ENCODE measurements around the gene FBXO31. TPM values are rescaled to one million over a fixed set of nuclear protein-coding genes. Genes with fewer than 3 reads are reported as not detected.

The FBXO31 gene
- total and polyA plus RNA-seq, 9 of the 15 experiments (the other 6 are each of a cell fraction or from before 2014, with no cell fraction given), result 0.18 to 33.3 (median 10.9) TPM

GRCh38 chr16:87375426-87376135, 8.0 kb downstream of the FBXO31 start:
- ChIA-PET POLR2A (interaction anchor here (1.4 to 2.1 kb wide), 2 partner anchors 12 to 13 kb away, joined by 5 to 7 read pairs; no protein-coding TSS in a partner anchor), CTCF (ENCODE audit: low intra/inter-chr PET ratio) (no interaction called here)
- no peak for ATAC-seq
- no peak overlapping the region for H3K4me2 ChIP-seq (ENCODE audit: insufficient read depth, low read length)
- H3K9me1 ChIP-seq (ENCODE audit: control insufficient read depth, insufficient read depth, low read length), result no peaks in the 10 kb centered on the region
- intact Hi-C loops (cut with micrococcal nuclease), result no loop called here
- no peak for DNase-seq (ENCODE audit: extremely low read depth in 1 of 4, low spot score in 3 of 4)
- peaks cover 12 to 17% of the 10 kb centered on the region in 2 experiments; a peak in 4 of 5 replicates for H3K4me1 ChIP-seq (replicated peaks in 1 of 2; ENCODE audit: control insufficient read depth in 2 of 2, insufficient read depth in 2 of 2, low read length in 2 of 2)
- no peaks in the 10 kb centered on the region for H3K27me3 ChIP-seq (ENCODE audit: control insufficient read depth in 2 of 2, insufficient read depth in 2 of 2, low read length in 2 of 2)
- no peak for FAIRE-seq
- in situ Hi-C loops (cut with MboI), result no loop called here
- H2AFZ ChIP-seq (ENCODE audit: low read depth, low read length), result no peak overlapping the region
- WGBS (ENCODE audit: insufficient coverage, low coverage, missing lambda C conversion rate), result 89% methylated on average over 7 of the region's 9 CpGs
- H3K9me3 ChIP-seq (replicated peaks; ENCODE audit: control insufficient read depth, insufficient read depth, low read depth, low read length), result no peaks in the 10 kb centered on the region
- BruUV-seq (replicated peaks), result no TSS peak
- H4K20me1 ChIP-seq (replicated peaks; ENCODE audit: control insufficient read depth, insufficient read depth, low read length), result peaks cover 3% of the 10 kb centered on the region; the same call in 1 of the 2 replicates
- H3K79me2 ChIP-seq (ENCODE audit: control insufficient read depth, insufficient read depth, low read length), result peaks cover 87% of the 10 kb centered on the region
- no peak overlapping the region; the same call in 2 of the 3 replicates for H3K27ac ChIP-seq (ENCODE audit: extremely low read depth, low read depth, low read length)
- H3K4me3 ChIP-seq, result no peak overlapping the region
- no peak overlapping the region for H3K9ac ChIP-seq (ENCODE audit: insufficient read depth in 1 of 2, low read depth in 2 of 2, low read length in 2 of 2)
- peaks cover 24% of the 10 kb centered on the region; the same call in 2 of the 3 replicates for H3K36me3 ChIP-seq (ENCODE audit: control insufficient read depth, insufficient read depth, low read length)
- TF ChIP-seq SIX5 (IDR thresholded peaks at IDR 0.05; ENCODE audit: borderline replicate concordance in 1 of 2, insufficient read depth in 1 of 2, low read depth in 1 of 2, low read length in 2 of 2) (no peak), MECOM (CRISPR knock-in tag; IDR thresholded peaks at IDR 0.05) (no peak), HSF4 (CRISPR knock-in tag; IDR thresholded peaks at IDR 0.05; ENCODE audit: borderline replicate concordance) (no peak), HDAC1 (IDR thresholded peaks at IDR 0.05) (no peak), DMBX1 (CRISPR knock-in tag; IDR thresholded peaks at IDR 0.05; ENCODE audit: borderline replicate concordance) (no peak), HNRNPH1 (optimal IDR thresholded peaks at IDR 0.05; ENCODE audit: low read depth, low read length) (no peak), POLR2G (IDR thresholded peaks at IDR 0.05; ENCODE audit: low read depth, low read length) (no peak), CGGBP1 (CRISPR knock-in tag; IDR thresholded peaks at IDR 0.05) (no peak), ZNF146 (CRISPR knock-in tag; IDR thresholded peaks at IDR 0.05; ENCODE audit: unreplicated experiment) (no peak), U2AF2 (optimal IDR thresholded peaks at IDR 0.05; ENCODE audit: low read depth, low read length) (no peak), E2F8 (IDR thresholded peaks at IDR 0.05; ENCODE audit: low read depth, partially characterized antibody) (no peak), ZNF668 (CRISPR knock-in tag; IDR thresholded peaks at IDR 0.05) (no peak), GATAD2A (IDR thresholded peaks at IDR 0.05) (no peak), HBP1 (CRISPR knock-in tag; IDR thresholded peaks at IDR 0.05) (no peak)
- TF ChIP-seq, protein P1, sequence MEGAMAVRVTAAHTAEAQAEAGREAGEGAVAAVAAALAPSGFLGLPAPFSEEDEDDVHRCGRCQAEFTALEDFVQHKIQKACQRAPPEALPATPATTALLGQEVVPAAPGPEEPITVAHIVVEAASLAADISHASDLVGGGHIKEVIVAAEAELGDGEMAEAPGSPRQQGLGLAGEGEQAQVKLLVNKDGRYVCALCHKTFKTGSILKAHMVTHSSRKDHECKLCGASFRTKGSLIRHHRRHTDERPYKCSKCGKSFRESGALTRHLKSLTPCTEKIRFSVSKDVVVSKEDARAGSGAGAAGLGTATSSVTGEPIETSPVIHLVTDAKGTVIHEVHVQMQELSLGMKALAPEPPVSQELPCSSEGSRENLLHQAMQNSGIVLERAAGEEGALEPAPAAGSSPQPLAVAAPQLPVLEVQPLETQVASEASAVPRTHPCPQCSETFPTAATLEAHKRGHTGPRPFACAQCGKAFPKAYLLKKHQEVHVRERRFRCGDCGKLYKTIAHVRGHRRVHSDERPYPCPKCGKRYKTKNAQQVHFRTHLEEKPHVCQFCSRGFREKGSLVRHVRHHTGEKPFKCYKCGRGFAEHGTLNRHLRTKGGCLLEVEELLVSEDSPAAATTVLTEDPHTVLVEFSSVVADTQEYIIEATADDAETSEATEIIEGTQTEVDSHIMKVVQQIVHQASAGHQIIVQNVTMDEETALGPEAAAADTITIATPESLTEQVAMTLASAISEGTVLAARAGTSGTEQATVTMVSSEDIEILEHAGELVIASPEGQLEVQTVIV (CRISPR knock-in tag; IDR thresholded peaks at IDR 0.05; ENCODE audit: borderline replicate concordance), result no peak

Measured in K562 (cell line).